Parathyroid adenoma (tissue), 2 donors: ENCODE measurements around the gene CLEC16A.

Experiments
- H2AFZ ChIP-seq: fragments of 300-600 bp; sonication (generic); one replicate; pipeline ENCODE4 v1.7.0; 2017; ENCODE audit warnings: antibody characterized with exemption, mild to moderate bottlenecking
- H3K27ac ChIP-seq: fragments of 300-600 bp; sonication (generic); one replicate; pipeline ENCODE4 v1.7.0; 2017
- H3K27me3 ChIP-seq: fragments of 300-600 bp; sonication (generic); one replicate; pipeline ENCODE4 v1.7.0; 2017; ENCODE audit warnings: low read length; ENCODE audit not compliant: control insufficient read depth, insufficient read depth
- H3K36me3 ChIP-seq: fragments of 300-600 bp; sonication (generic); one replicate; pipeline ENCODE4 v1.7.0; 2017; ENCODE audit warnings: low read length; ENCODE audit not compliant: control insufficient read depth, insufficient read depth
- H3K4me1 ChIP-seq: fragments of 300-600 bp; sonication (generic); one replicate; pipeline ENCODE4 v1.7.0; 2017; ENCODE audit warnings: control low read depth
- H3K4me2 ChIP-seq: fragments of 300-600 bp; sonication (generic); one replicate; pipeline ENCODE4 v1.7.0; 2017; ENCODE audit warnings: low read length
- H3K4me3 ChIP-seq: fragments of 300-600 bp; sonication (generic); one replicate; pipeline ENCODE4 v1.7.0; 2017; ENCODE audit warnings: low read depth, low read length
- H3K79me2 ChIP-seq: fragments of 300-600 bp; sonication (generic); one replicate; pipeline ENCODE4 v1.7.0; 2017; ENCODE audit warnings: control low read depth
- H3K9ac ChIP-seq: fragments of 300-600 bp; sonication (generic); one replicate; pipeline ENCODE4 v1.7.0; 2017; ENCODE audit warnings: mild to moderate bottlenecking
- H3K9me3 ChIP-seq: fragments of 300-600 bp; sonication (generic); one replicate; pipeline ENCODE4 v1.7.0; 2017; ENCODE audit warnings: low read length; ENCODE audit not compliant: control insufficient read depth
- CTCF ChIP-seq: fragments of 300-600 bp; sonication (generic); IDR thresholded peaks from one replicate; pipeline ENCODE4 v1.7.0; 2017; ENCODE audit warnings: antibody characterized with exemption, mild to moderate bottlenecking
- donor health status: primary hyperparathyroidism.

CLEC16A gene

GRCh38 chr16:10920726-10921427 is 23.5 kb upstream of the CLEC16A start:
- Histone ChIP-seq H3K4me3 (no peak overlapping the region), H2AFZ (no peak overlapping the region), H3K9ac (no peak overlapping the region), H3K4me1 (peaks cover 2% of the 10 kb centered on the region), H3K27me3 (no peaks in the 10 kb centered on the region), H3K4me2 (no peak overlapping the region), H3K79me2 (no peaks in the 10 kb centered on the region), H3K36me3 (no peaks in the 10 kb centered on the region), H3K9me3 (no peaks in the 10 kb centered on the region), H3K27ac (no peak overlapping the region)
- no peak for TF ChIP-seq CTCF

- no peak for TF ChIP-seq CTCF
- Histone ChIP-seq H3K79me2 (no peaks in the 10 kb centered on the region), H3K9me3 (no peaks in the 10 kb centered on the region), H3K27ac (no peak overlapping the region), H3K4me1 (peaks cover 2% of the 10 kb centered on the region), H3K9ac (no peak overlapping the region), H3K27me3 (no peaks in the 10 kb centered on the region), H3K4me2 (no peak overlapping the region), H3K36me3 (no peaks in the 10 kb centered on the region), H2AFZ (no peak overlapping the region), H3K4me3 (no peak overlapping the region)
Measured at GRCh38 chr16:10921536-10922327, 22.6 kb upstream of the CLEC16A start.

GRCh38 chr16:10922328-10923145 is 21.8 kb upstream of the CLEC16A start:
- H3K9me3 ChIP-seq = no peaks in the 10 kb centered on the region
- H2AFZ ChIP-seq = no peak overlapping the region
- H3K4me3 ChIP-seq = no peak overlapping the region
- H3K27me3 ChIP-seq = no peaks in the 10 kb centered on the region
- H3K4me2 ChIP-seq = no peak overlapping the region
- no peak for TF ChIP-seq CTCF
- no peak overlapping the region for H3K9ac ChIP-seq
- H3K79me2 ChIP-seq = no peaks in the 10 kb centered on the region
- H3K27ac ChIP-seq = no peak overlapping the region
- peaks cover 2% of the 10 kb centered on the region for H3K4me1 ChIP-seq
- H3K36me3 ChIP-seq = no peaks in the 10 kb centered on the region

- no peak for TF ChIP-seq CTCF
- Histone ChIP-seq H3K9ac (no peak overlapping the region), H2AFZ (no peak overlapping the region), H3K4me1 (peaks cover 2% of the 10 kb centered on the region), H3K4me2 (no peak overlapping the region), H3K9me3 (no peaks in the 10 kb centered on the region), H3K79me2 (no peaks in the 10 kb centered on the region), H3K27me3 (no peaks in the 10 kb centered on the region), H3K27ac (no peak overlapping the region), H3K36me3 (no peaks in the 10 kb centered on the region), H3K4me3 (no peak overlapping the region)
Measured at GRCh38 chr16:10923146-10923649, 21.2 kb upstream of the CLEC16A start.
